COLO668 (cell line): ENCODE data around the gene DIS3L2.
"Not testable (repeated sequence)": the region's sequence is repeated elsewhere in the genome, so short reads cannot be mapped to it uniquely, and the experiment has no call there.

ENCODE experiments used
- DNase-seq: peaks from one replicate; lab custom pipeline; 2025; ENCODE audit not compliant: unreplicated experiment; lab: John Stamatoyannopoulos, UW

The DIS3L2 gene

DNA sequence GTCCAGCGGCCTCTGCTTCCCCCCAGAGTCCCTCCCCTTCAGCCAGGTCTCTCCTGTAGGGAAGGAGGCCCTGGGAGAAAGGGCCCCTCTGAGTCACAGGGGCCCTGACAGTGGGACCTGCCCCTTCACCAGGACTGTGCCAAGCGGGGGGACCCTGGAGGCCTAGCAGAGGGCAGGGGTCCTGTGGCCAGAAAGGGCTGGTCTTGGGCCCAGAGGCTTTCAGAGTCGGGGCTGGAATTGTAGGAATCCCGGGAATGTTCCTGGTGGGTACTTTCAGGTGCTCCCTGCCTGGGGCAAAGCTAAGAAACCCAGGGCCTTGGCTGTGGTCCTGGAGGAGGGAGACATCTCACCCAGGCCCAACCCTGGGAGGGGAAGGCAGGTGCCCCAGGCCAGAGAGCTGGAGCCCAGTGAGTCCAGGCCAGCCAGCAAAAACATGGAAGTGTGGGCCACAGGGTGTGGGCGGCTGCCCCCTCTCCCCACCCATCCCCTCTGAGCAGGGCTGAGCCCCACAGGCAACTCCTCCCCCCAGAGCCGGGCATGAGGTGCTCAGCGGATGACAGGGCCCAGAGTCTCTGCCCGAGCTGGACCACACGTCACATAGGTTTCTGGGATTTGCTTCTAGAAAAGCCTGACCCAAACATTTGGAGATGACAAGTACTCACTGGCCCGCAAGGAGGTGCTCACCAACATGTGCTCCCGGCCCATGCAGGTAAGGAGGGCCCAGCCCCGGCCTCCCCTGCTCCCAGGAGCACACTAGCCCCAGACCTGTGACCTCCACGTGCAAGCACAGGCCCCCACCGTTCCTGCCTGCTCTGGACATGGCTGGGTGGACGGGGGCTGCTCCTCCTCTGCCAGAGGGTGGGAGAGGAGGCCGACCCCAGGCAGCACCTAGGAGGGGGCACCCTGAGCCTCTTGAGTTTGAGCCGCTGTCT, 368.8 kb downstream of the DIS3L2 start:
- no peak for DNase-seq

DNA sequence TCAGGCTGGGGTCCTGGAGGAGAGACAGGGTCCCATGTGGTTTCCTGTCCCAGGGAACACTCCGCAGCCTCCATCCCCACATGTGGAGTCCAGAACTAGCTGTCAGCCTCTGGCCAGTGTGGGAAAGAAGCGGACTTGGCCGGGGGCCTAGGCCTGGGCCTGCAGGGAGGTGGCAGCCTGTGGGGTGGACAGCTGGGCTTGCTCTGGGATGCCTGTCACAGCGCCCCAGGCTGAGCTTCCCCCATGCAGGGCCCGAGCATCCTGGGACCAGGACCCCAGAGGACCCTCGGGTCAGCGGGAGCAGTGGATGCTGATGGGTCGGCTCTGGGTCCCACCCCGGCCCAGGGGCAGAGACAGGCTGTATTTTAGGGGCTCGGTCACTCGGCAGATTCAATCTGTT, 369.5 kb downstream of the DIS3L2 start:
- not testable (repeated sequence) for DNase-seq

DNA sequence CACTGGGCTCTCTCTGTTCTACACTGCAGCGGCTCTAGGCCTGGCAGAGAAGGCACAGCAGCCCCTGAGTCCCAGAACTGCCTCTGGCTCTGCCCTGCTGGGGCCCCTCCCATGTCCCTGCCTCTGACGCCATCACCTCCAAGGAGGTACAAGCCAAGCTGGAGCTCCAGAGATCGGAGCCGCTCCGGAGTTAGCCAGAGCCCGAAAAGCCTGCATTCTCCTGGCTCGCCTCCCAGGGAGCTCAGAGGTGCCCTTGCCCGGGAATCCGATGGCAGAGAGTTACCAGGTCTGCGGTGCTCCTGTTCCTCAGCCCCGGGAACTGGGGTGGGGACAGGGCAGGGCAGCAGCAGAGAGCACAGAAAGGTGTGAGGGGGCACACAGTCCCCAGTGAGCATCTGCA, 370.1 kb downstream of the DIS3L2 start:
- DNase-seq = not testable (repeated sequence)

DNA sequence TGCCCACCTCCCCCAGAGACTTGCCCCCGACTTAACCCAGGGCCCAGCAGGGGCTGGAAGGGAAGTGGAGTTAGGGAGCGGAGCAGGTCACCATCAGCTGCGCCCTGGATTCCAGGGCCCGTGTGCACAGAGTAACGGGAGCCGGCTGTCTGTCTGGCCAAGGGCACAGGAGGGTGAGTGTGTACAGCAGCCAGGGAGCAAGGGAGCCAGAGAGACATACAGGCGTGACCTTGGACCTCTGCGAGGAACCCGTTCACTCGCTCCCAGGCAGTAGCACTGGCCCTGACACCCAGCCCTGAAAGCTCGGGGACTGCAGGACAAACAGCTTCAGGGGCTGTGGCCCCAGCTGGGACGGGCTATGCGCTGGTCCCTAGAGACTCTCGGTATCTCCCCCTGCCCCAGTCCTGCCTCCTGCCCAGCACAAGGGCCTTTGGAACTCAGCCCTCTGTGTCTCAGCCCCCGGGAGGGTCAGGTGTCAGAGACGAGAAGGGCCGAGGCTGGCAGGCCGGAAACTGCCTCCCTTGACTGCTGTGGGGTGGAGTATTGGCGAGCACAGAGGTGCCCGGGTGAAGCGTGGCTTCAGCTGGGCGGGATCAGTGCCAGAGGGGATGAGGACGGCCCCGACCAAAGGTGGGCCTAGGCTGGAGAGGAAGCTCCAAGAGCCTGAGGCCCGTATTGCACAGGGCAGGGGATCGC, 370.9 kb downstream of the DIS3L2 start:
- not testable (repeated sequence) for DNase-seq

DNA sequence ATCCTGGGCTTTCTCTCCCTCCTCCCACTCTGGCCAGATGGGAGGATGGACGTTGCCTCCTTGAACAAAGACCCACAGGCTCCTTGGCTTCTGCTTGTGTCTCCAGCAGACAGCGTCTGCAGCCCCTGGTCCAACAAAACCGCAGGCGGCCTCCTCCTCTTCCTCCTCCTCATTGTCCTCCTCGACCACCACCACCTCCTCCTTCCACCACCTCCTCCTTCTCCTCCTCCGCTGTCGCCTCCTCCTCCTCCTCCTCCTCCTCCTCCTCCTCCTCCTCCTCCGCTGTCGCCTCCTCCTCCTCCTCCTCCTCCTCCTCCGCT, 371.4 kb downstream of the DIS3L2 start:
- DNase-seq = no peak

DNA sequence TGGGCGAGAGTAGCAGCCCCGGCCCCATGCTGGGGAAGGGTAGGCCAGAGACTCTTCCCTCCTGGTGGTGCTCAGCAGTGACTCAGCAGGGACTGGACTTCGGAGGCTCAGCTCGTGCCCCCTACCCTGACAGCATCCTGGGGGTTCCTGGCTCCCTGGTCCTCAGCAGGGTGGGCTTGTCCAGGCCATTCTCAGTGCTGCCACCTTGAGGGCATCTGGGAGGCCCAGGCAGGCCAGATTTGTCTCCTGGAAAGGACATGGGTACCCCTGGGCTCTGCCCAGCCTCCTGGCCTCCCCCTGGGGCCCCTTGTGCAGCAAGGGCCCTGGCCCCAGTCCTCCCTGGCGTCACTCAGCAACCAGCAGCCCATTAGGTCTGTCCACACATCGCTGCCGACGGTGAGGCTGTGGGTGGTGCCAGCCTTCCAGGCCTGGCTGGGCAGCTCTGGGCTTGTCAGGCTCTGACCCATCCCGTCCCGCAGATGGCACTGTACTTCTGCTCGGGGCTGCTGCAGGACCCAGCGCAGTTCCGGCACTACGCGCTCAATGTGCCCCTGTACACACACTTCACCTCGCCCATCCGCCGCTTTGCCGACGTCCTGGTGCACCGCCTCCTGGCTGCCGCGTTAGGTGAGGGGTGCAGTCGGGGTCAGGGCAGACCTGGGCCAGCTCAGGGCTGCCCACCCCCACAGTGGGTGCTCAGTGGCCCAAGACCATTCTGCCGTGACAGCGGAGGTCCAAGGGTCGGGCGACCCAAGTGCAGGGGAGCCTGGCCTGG, 372.0 kb downstream of the DIS3L2 start:
- no peak for DNase-seq

DNA sequence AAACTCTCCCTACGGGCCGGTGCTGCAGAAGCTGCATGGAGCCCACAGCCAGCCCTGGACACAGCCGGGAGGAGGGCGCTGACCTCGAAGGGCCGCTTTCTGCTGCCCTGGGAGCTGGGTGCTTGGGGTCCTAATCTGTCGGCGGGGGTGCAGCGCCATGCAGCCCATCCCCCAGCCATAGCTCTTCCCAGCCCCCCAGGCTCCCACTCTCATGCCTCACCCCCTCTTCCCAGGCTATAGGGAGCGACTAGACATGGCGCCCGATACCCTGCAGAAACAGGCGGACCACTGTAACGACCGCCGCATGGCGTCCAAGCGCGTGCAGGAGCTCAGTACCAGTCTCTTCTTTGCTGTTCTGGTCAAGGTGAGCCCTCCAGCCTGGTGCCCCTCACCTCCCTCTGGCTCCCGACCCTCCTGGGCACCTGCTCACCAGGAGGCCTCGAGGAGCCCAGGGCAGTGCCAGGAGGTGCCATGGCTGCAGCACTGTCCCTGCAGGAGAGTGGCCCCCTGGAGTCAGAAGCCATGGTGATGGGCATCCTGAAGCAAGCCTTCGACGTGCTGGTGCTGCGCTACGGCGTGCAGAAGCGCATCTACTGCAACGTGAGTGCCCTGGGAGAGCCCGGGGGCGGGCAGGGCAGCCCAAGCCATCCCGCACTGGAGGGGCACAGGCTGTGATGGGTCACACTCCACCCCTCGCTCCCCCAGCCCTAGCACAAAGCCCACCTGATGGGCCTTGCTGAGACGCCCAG, 372.8 kb downstream of the DIS3L2 start:
- not testable (repeated sequence) for DNase-seq

DNA sequence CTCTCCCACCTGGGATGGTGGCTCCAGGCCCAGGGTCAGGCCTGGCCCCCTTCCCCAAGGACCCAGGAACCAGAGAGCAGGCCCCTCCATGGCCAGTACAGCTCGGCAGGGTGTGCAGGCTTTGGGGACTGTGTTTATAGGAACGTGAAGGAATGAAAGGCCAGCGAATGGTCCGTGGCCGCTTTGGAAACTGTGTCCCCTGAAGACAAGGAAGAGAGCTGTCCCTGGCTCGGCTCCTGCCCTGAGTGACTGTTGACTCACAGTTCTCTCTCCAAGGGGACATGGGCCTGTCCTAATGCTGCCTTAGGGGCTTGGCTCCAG, 373.3 kb downstream of the DIS3L2 start:
- not testable (repeated sequence) for DNase-seq

DNA sequence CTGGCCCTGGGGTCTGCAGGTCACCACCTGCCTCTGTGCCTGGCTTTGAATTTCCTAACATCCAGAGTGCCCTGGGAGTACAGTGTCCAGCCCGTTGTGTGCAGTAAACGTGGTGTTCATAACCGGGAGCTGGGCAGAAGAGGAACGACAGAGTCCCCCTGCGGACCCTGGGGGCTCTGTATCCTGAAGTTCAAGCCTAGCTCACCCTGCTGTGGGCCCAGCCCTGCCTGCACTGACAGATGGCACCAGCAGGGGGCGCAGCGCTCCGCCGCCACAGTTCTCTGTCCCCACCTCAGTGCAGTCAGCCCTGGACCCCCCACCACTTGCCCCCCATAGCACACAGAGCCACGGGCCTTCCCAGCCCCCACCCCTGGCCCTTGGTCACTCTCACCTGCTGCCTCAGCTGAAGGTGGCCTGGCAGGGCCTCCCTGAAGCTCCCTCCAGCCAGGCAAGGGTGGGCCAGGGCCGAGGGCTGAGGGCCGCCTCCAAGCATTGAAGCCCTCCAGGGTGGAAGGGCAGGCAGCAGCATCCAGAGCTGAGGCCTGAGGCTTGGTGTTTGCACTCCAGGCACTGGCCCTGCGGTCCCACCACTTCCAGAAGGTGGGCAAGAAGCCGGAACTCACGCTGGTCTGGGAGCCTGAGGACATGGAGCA, 373.8 kb downstream of the DIS3L2 start:
- DNase-seq = not testable (repeated sequence)

DNA sequence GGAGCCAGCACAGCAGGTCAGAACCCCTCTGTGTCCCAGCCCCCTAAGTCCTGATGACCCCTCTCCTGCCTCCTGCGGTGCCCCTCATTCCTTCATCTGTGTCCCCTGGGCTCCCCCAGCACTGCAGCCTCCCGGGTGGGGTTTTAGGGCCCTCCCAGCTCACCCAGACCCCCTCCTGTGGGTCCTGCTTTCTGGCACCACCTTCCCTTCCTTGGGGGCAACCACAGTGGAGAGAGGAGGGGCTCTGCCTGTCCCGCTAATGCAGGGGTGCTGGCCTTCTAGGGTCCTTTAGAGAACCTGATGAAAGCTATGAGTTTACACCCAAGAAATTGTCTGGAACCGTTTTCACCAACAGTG, 374.3 kb downstream of the DIS3L2 start:
- no peak for DNase-seq

DNA sequence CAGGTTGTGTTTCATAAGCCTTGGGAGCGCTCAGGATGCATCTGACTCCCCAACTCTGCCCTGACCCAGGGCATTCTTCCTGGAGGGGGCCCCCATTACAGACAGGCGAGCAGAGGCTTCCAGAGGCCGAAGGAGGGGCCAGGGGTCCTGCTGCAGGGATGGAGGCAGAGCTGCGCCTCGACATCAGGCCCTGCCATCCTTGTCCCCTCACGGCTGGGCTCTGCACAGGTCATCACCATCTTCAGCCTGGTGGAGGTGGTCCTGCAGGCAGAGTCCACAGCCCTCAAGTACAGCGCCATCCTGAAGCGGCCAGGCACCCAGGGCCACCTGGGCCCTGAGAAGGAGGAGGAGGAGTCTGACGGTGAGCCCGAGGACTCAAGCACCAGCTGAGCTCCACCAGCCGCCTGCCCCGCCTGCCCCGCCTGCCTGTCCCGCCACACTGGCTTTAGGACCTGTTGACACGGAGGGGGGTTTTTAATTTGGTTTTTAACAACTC, 374.8 kb downstream of the DIS3L2 start:
- no peak for DNase-seq

DNA sequence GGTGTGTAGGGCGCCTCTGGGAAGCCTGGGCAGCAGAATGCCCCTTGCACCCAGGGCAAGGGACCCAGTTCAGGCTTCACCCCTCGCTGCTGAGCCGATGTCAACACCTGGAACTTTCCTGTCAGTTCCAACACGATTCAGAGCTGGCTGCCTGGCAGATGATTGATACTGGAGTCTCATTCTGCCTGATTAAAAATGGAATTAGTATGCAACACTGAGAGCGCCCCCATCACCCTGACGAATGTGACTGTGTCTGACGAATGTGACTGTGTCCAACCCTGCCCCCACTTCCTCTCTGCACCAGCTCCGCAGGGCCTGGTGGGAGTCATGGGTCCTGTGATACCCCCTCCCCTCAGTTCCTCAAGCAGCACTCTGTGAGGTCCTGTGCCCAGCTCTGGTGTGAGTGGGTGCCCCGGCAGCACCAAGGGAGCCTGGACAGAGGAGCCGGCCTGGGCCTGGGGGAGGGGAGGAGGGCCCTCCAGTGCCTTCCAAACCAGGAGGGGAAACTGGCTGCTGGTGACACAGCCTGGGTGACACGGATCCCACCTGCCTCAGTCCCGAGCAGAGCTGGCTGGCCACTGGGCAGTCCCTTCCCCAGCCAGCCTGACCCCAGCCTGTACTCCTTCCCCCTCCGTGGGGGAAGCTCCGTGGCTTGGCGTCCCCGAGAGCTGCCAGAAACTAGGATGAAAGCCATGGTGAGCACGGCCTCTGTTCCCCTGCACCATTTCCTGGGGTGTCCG, 375.6 kb downstream of the DIS3L2 start:
- no peak for DNase-seq

DNA sequence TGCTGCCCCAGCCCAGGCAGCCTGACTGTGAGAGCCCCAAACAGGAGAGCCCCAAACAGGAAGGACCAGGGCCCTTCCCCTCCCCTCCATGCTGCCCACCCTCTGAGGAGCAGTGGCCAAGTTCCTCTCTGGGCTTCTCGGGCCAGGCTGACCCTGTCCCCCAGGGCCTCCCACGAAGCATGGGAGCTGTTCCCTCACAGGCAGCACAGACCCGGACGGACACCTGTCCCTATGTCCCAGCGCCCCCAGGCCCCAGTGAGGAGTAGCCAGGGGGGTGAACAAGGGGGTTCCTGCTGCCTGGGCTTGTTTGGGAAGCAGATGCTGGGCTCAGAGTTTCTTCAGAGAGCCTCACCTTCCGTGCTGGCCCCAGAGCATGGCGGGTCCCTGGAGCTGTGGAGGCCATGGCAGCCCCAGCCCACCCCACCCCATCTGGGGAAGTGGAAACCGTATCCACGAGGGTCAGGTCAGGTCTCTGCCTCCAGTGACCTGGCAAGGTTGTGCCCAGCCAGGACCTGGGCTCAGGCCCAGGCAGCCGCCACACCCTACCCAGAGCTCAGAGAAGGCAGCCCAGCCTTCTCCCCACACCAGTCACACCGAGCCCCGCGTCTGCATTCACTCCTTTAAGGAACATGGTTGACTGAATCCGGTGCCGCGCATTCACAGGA, 376.7 kb downstream of the DIS3L2 start:
- DNase-seq = not testable (repeated sequence)

DNA sequence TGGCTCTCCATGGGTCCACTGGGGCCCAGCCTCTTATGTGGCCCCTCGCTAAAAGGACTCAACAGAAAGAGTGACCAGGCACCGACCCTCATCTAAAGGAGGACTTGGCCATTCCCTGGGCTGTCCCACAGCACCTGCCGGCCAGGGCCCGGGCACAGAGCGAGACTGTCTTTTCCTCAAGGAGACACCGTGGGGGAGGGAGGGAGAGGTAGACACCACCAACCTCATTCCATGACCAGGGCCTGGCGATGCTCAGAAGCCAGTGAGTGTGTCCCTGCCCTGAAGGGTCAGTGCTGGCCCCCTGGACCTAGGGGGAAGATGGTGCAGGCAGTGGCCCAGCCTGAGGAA, 377.2 kb downstream of the DIS3L2 start:
- DNase-seq = no peak

DNA sequence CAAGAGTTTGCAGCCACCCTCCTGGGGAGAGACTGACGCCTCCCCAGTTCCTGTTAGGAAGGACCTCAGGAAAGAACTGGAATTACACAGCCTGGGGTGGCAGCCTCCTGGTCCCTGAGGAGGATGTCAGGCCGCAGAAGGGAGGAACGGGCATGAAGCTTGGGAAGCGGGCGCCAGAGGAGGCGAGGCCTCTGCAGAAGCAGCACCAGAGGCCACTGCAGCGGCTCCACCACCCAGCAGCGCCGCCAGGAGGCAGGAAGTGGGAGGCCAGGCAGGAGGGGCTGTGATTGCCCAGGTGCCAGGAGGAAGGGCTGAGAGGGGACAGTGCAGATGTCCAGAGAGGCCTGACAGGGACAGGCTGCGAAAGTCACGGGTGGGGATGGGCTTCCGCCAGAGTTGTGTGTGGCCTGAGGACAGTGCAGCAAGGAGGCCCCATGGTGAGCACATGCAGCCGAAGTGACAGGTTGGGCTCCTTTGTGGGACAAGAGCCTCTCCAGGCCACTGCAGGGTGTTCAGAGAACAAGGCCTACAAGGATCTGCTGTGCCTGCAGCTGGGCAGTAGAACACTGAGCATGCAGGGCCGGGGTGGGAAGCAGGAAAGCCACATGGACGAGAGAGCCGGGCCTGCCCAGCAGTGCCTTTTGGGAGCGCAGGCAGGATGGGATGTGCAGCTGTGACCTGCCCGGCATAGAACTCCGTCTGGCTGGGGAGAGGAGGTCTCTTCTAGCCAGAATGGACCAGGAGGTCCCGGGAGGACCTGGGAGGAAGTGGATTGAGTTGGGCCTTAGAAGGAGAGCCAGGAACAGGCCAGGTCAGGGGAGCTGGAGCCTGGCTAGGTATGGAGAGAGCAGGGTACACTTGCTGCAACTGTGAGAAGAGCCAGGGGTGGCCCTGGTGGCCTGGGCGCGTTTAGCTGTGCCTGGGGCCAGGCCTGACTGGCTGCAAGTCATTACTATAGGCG, 377.9 kb downstream of the DIS3L2 start:
- no peak for DNase-seq

DNA sequence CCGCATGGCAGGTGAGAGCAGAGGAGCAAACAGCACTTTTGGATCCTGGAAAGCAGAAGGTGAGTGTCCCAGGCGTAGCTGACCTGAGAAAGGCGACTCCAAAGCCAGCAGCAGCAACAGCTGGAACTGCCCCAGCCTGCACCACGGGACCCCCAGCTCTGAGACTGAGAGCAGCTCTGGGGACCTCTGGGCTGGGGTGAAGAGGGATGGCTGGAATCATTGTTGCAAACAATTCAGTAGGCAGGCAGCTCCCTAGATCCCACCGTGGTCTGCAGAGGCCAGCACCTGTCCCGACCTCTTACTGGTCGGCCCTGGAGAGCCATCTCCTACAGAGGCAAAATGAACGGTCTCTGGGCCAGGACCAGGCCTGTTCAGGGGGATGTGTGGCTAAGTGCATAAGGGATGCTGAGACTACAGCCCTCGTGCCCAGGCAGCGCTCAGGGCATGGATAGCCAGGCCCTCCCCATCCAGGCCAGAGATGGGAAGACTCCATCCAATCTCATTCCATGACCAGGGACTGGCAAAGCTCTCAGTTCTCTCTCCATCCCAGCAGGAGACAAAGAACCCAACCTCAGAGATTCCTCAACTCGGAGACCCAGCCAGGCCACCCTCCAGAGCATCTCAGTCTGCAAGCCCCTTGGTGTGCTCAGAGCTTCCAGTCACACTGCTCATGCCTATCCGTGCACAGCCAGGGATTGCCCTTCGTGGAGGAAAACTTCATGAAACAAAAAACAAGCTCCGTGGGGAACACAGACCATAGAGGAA, 378.8 kb downstream of the DIS3L2 start:
- DNase-seq = no peak

DNA sequence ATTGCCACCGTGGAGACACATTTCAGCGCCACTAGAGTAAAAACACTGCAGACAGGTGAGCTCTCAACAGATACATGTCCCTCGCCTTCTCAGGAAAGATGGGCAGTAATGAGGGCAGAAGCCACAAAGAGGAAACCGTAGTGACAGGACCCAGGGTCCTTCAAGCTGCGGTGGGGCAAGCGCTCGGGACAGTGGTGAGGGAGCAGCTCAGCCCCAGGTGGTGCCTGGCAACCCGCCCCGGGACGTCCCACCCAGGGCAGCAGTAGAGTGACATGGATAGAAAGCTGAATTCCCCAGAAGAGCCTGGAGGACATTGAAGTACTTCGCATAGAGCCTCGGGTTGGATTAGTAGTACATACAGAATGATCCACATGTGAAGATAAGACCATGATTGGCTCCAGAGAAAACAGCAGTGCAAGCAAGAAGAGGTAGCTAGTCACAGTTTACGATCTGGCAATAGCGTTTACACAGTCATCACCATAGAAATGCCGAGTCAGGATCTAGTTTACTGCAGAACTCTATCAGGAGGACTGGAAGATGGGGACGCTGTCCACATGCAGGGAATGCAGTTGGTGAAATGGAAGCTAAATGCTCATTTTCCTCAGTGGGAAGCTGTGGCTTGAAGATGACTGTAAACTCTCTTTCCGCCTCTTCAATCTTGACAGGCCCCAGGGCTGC, 379.7 kb downstream of the DIS3L2 start:
- no peak for DNase-seq
